ENCODE measurements around the gene MROH8. TPM values are rescaled to one million over a fixed set of nuclear protein-coding genes. Genes with fewer than 3 reads are reported as not detected.

Gene MROH8
- total RNA-seq: 1.1 and 1.4 TPM in 2 replicates

GRCh38 chr20:37178839-37179682 lies at the start of gene MROH8, which contains the start of gene RPN2:
Gene MROH8 (minus strand): TSS chr20:37179548.
Gene RPN2 (plus strand): TSS chr20:37179330. CDS start chr20:37179357, 27 bp downstream.

GRCh38 chr20:37095599-37096414 lies 83.5 kb downstream of the MROH8 start, which contains the start of gene RBL1:
Gene RBL1 (minus strand): TSS chr20:37095997. CDS start chr20:37095928, 69 bp downstream.

Other genes with a start within 250 kb of the MROH8 start
- 20.6 and 23.2 TPM in 2 replicates for gene SAMHD1, start 227.8 kb downstream of the MROH8 start, total RNA-seq
- 12.9 and 29.5 TPM in 2 replicates for gene RBL1, start 83.6 kb downstream of the MROH8 start, total RNA-seq
- gene RPN2, start 218 bp downstream of the MROH8 start, total RNA-seq: 224 and 304 TPM in 2 replicates
- not detected in 2 replicates for gene GHRH, start 82.3 kb upstream of the MROH8 start, total RNA-seq
- 21.0 and 29.2 TPM in 2 replicates for gene MANBAL, start 110.1 kb upstream of the MROH8 start, total RNA-seq
- 17.7 and 23.2 TPM in 2 replicates for gene SRC, start 166.6 kb upstream of the MROH8 start, total RNA-seq